NCI-H1417 (cell line): ENCODE results near the gene ATPAF2.

Source experiments
- DNase-seq, 3 experiments: peaks; one replicate each; lab custom pipeline; 2025; lab: John Stamatoyannopoulos, UW

Gene ATPAF2

DNA sequence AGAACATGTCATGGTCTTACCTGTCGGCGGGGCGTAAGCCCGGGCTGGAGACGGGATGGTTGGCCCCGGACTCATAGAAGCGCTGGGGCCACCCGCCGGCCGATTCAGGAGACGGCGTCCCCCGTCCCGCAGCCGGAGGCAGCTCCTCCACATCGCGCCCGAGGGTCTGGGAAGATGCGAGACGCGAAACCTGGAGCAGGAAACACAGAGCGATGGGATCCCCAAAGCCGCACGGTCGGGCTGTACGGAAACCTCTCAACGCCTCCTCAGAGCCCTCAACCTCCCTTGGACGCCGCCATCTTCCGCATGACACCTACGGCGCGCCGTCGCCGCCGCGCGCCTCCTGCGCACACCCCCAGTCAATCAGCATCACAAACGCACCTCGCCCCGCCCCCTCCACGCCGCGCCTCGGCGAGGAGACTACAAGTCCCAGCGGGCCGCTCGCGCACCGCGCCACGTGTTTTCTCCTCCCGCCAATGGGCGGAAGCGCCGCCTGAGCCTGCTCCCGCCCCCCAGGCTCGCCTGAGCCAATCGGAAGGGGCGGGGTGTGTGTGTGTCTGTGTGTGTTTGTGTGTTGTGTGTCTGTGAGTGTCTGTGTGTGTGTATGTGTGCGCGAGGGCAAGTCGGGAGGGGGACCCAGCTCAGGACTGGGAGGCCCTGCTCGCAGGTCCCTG lies at the start of gene ATPAF2, which contains the start of gene GID4:
ATPAF2 (minus strand) TSS at position 308 of the 674 bp plus-strand sequence; CDS start at position 153, 155 bp downstream.
GID4 (plus strand) TSS at position 548 of the 674 bp plus-strand sequence; CDS start at position 605, 57 bp downstream.
- peak; percentile 95 to 97 (median 97) for DNase-seq

DNA sequence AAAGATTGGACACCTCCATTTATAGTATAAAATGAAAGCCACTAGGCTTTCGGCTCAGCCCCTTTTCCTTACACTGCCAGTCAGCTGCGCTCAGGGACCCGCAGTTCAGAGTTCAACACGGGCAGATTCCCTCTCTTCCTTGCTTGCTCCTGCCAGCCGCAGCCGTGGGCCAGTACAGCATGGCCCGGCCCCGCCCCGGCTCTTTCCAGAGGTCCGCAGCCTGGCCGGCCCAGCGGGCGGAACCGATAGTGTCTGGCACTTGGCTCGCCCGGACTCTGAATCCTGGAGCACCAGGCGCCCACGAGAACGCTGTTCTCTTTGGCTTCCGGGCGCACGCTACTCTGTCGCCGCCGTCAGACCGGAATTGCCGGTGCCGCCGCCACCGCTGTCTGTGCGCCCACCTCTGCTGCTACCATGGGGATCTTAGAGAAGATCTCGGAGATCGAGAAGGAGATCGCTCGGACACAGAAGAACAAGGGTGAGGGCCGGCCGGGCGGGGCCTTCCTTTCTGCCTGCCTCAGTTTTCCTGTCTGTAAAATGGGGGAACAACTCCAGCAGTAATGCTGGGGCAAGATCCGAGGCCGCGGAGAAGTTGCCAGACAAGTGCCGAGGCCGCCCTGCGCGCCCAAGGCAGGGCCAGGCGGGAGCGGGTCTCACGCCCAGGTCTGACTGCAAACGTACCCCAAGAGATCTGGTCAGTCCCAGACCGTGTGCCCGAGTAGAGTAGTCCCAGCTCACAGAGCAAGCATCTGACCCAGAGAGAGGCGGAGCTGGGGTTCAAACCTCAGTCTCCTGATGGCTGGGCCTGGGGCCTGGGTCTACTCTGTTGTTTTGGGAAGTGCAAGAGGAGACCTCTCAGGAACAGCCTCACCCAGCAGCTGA lies 48.9 kb upstream of the ATPAF2 start, which contains the start of gene DRG2:
DRG2 (plus strand) TSS at position 339 of the 882 bp plus-strand sequence; CDS start at position 415, 76 bp downstream.
- DNase-seq = peak; percentile 78 to 89 (median 83)

DNA sequence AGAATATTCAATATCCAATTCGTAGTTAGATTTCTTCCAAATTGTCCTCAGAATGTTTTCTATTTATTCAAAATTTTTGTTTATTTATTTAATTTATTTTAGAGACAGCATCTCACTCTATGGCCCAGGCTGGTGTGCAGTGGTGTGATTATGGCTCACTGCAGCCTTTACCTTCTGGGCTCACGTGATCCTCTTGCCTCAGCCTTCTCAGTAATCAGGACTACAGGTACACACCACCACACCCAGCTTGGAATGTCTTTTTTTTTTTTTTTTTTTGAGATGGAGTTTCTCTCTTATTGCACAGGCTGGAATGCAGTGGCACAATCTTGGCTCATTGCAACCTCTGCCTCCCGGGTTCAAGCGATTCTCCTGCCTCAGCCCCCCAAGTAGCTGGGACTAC lies 45.3 kb upstream of the ATPAF2 start:
- DNase-seq = no peak

DNA sequence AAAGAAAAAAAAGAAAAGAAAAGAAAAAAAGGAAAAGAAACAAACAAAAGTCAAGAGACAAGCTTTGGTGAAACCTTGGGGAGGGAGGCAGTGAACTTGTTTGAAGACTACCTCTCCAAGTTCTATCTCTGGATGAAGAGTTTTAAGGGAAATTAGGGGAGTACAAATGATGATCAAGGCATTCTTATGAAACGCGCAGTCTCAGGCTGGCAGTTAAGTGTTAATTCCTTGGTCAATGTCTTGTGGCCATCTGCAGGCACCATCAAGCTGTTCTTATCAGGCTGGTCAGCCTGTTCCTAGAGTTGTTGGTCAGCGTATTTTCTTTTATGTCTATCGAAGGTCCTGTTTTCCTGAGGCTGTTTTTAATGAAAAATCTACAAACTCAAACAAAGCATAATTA lies 40.6 kb upstream of the ATPAF2 start:
- DNase-seq = no peak

DNA sequence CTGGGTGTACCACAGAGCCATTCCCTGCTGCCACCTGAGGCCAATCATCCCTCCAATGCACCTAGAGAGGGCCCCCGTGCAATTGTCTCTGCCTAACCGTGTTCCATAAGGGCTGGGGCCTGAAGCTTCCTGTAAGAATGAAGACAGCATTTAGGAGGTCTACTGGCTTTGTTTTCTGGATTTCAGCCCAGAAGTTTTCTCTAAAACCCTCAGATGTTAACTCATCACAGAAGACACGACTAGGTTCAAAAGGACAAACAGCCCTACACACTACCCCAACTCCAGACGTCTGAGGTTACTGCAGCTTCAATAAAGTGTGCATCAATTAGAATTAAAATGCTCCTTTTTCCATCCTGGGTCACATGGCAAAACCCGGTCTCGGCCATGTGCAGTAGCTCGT lies 38.0 kb upstream of the ATPAF2 start:
- no peak for DNase-seq

DNA sequence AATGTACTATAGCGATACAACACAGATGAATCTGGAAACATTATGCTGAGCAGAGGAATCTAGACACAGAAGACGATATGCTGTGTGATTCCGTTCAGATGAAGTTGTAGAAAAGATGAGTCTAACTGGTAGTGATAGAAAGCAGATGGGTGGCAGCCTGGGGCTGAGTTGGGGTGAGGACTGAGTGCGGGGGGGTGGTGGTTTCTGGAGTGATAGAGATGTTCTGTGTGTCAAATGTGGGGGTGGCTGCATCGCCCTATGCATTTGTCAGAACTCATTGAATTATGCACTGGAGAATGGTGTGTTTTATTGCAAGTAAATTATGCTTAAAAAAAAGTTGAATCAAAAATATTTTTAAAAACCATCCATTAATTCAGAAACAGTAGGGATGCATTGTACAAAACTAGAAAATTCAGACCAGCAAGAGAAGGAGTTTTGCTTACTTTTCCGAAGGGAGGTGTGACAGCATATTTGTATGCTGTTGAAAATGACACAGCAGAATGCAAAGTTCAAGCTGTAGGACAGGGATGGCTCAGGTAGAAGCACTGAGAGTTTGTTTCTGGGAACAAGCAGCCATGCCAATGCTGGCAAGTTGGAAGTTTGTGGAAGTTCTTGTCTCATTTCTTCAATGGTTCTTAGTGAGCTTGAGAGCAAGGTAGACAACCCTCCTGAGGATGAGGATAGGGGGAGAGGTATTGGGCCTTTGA lies 35.8 kb upstream of the ATPAF2 start:
- DNase-seq = no peak

DNA sequence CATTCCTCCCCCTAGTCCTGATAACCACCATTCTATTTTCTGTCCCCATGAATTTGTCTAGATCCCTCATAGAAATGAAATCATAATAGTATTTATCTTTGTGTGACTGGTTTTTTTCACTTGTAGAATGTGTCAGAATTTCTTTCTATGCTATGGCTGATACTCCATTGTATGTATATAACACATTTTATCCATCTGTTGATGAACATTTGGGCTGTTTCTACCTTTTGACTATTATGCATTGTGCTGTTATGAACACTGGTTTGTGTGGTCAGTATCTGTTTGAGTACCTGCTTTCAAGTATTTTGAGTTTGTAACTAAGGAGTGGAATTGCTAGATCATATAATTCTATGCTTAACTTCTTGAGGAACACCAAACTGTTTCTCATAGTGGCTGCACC lies 32.8 kb upstream of the ATPAF2 start:
- DNase-seq = no peak

DNA sequence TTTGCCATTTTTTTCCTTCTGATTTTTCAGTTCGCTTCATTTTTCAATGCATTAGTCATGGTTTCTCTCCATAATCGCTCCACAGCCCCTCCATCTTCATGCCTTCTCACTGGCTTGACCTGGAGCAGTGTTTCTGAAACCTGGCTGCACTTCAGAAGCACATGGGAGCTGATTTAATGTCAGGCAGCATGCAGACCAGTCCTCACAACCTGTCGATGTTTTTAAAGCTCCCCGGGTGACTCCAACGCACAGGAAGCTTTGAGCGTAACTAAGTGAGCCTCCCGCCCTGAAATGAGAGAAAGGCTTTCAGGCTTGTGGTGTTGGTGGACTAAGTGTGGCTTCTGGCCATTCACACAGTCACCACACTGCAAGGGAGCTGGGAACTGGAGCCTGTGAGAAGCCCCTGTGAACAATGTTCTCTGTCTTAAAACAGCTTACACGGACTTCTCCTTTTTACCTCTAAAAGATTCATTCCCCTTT lies 31.9 kb upstream of the ATPAF2 start:
- peak in 2 of 3 experiments; percentile 2 to 19 for DNase-seq

DNA sequence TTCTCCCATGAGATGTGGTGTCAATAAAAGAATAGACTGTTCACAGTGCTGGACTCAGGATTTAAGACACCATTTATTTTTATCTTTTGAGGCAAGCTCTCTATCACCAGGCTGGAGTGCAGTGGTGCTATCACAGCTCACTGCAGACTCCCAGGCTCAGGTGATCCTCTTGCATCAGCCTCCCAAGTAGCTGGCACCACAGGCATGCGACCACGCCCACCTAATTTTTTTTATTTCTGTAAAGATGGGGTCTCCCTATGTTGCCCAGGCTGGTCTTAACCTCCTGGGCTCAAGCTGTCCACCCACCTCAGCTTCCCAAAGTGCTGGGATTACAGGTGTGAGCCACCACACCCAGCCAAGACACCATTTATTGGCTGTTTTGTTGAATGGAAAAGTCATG lies 30.1 kb upstream of the ATPAF2 start:
- no peak for DNase-seq

DNA sequence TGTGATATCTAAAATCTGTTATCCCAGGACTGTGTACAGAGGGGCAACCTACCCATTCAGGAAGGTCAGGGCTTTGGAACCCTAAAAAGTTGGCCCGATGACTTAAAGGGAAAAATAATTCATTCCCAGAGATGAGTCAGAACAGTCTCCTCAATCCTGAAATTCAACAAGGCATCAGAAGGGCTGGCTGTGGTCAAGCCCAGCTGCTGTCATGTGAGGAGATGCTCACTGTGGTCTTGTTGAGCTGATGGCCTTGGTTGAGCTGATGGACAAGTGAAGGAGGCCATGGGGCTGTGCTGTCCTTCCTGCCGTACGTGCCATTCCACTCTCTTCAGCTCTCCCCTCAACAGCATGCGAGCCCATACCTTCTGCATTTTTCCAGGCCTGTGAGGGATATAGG lies 27.9 kb upstream of the ATPAF2 start:
- no peak for DNase-seq

DNA sequence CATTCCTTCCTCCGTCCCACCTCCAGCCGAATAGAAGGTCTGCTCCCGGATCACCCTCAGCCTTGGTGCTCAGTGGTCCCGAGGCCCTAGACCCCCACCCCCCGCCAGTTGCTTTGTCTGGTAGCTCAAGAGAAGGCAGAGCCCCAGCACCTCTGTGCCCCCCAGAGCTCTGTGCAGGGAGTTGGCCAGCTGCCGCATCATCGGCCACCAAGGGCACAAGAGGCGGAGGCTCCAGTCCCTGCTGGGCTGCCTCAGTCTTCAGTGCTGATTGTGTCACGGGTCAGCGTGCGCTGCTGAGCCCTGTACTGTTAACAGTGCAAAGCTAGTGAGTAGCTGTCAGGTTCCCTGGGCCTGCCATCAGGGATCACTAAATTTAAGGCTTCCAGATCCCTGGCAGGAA lies 26.6 kb upstream of the ATPAF2 start:
- DNase-seq = no peak

DNA sequence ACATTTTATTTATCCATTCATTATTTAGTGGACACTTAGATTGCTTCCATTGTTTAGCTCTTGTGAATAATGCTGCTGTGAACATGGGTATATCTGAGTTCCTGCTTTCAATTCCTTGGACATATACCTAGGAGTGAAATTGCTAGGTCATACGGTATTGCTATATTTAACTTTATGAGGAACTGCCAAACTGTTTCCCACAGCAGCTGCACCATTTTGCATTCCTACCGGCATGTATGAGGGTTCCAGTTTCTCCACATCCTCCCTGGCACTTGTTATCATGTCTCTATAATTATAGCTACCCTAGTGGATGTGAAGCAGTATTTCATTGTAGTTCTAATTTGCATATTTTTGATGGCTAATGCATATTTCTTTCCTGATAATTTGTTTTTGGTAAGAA lies 25.1 kb upstream of the ATPAF2 start:
- no peak for DNase-seq

DNA sequence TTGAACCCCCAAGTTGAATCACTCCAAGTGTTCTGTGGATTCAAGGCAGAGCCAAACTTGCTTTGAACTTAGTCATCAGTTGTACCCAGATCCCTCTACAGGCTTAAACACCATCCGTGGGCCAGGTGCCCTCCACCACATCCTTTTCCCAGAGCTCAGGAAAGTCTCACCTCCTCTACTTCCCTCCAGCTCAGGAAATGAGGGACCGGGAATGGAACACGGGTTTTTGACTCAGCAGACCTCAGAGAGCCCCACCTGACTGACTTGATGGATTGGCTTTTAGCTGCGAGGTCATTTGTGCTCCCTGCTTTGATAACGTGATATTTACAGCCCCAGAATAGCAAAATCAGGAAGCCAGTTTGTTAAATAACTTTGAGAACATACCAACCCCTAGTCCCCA lies 20.3 kb upstream of the ATPAF2 start:
- DNase-seq = no peak

DNA sequence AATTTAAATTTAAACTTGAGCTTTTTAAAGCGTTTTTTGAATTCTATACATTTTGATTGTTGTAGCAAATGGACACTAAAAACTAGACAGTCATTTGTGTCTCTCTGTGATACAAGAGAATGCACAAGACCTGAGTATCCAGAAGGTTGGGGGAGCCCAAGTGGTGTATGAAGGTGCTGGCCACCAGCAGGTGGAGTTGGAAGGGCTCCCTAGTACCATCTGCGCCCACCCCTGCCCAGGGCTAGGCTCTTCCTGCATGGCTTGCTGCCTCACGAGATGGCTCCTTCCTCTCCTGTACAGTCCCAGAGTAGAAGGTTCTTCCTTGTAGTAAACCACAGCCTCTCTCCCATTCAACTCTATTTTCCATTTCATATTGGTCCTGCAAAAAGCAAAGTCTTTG lies 17.2 kb upstream of the ATPAF2 start:
- DNase-seq = no peak

DNA sequence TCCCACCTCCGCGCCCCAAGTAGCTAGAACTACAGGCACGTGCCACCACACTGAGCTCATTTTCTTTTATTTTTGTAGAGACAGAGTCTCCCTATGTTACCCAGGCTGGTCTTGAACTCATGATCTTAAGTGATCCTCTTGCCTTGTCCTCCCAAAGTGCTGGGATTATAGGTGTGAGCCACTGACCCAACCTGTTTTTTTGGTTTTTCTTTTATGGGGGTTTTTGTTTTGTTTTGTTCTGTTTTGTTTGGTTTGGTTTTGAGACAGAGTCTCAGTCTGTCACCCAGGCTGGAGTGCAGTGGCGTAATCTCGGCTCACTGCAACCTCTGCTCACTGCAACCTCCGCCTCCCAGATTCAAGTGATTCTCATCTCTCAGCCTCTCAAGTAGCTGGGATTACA lies 16.6 kb upstream of the ATPAF2 start:
- no peak for DNase-seq

DNA sequence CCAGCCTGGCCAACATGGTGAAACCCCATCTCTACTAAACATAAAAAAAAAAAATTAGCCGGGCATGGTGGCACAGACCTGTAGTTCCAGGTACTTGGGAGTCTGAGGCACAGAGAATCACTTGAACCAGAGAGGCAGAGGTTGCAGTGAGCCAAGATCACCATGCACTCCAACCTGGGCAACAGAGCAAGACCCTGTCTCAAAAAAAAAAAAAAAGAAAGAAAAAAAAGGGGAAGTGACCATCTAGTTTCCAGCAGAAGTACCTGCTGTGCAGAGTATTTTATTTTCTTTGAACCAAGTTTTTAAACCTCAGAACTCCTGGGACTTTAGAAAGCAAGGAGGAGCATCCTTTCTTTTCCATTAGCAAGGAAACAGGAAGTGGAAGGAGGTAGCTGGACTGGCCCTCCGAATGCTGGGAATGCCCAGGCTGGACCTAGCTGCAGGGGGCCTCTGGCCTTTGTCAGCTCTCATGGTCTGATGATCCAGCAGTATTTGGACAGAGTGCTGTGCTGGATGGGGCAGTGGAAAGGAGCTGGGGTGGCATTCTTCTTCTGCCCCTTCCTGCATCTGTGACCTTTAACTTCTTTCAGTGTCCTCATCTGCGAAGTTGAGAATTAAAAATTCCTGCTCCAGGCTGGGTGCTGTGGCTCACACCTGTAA lies 6.9 kb upstream of the ATPAF2 start:
- no peak for DNase-seq

DNA sequence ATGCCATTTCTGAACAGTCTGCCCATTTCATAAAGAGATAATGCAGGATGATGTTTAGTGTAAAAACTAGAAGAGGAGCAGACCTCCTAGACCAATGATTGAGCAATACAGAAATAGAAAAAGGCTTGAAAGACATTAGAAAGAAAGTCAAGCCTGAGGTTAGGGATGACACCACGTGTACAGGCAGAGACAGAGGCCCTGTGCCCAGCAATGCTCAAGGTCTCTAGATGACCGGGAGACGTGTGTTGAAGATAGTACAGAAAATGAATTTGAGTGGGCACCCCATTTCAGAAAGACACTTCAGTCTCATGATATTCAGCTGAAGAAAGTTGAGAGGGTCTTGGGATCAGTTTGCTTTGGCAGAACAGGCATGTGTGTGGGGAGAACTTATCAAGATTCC lies 5.6 kb upstream of the ATPAF2 start:
- no peak for DNase-seq

DNA sequence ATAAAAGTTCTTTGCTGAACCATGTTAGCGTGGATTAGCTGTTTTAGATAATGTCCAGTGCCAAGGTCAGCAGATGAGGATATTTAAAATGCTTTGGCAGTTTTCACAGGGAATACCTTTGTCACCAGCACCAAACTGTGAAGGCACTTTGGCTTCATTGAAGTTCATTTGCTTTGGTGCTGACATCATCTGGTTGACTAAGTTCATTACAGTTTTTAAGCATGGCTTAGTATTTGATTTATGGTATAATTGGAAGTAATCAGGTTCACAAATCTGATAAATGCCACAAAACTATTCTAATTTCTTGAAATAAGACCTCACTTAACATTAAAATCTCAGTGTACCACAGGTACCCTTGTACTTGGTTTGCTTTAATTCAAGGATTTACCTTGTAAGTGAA lies 4.5 kb upstream of the ATPAF2 start:
- DNase-seq = peak in 1 of 3 experiments; percentile 14

DNA sequence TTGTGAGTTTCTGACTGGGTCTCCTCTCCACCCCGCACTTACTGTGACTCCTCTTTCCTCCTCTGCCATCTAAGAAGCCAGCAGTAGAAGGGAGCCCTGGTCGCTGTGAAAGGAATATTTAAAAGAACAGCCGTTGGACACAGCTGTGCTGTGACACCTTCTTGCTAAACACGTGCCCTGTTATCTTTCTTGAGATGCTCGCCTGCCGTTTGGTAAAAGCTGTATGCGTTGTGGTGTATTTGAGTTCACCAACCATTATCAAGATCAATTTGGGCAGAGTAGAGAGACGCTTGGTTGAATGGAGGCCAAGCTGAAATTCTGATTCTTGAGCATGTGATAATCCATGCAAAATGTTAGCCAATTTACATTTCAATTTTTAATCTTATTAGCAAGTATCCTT lies 4.0 kb upstream of the ATPAF2 start:
- no peak for DNase-seq

DNA sequence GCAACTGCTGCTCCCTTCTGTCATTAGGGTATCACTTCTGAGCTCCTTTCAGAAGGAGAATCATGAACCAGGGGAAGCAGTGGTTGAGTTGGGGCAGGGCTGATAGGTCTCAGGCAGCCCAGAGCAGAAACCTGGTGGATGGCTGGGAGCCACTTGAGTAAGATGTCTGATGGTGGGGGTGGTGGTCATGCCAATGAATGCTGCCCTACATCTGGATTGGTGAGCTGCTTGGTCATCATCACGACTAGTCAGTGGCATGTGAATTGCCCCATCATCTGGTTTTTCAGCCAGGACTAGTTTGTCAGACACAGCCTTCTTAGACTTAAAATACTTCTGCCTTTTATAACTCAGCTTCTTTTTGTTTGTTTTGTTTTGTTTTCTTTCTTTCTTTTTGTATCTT lies 2.8 kb upstream of the ATPAF2 start:
- no peak for DNase-seq

DNA sequence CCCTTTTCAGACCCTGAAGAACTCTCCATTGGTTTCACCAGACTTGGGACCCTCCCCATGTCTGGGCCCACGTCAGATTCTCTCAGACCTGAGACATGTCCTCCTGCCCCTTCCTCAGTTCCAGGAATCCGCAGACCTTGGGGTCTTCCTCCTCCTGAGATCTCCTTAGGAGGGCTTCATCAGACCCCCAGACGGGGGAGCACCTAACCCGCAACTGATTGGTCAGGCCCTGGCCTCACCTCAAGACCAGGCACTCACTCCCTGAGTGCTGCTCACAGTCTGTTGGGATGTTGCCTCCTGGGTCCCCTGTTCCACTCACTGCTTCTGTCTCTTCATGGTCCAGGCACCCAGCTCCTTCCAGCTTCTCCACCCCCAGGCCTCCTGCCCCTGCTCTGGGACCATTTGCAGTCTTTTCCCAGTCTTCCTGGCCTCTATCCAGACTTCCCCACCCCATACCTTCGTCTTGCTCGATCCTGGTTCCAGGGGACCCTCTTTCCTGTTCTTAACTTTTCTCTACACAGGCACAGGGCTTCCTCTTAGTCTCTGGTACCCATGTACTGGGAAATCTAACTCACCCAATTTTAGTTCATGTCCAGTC lies 1.4 kb upstream of the ATPAF2 start:
- DNase-seq = no peak
